H4 (cell line): Measurements from ENCODE around the gene GJD3. TPM values are rescaled to one million over a fixed set of nuclear protein-coding genes. Genes with fewer than 3 reads are reported as not detected.
A peak's percentile ranks its signal among the peaks of the same experiment; 100 is the strongest.

ENCODE experiments used
- DNase-seq: peaks from one replicate; pipeline ENCODE4 v3.0.0-alpha.2; 2015; ENCODE audit warnings: low spot score
- total RNA-seq: library from RNA; depleted of rRNA; stranded (reverse); fragments of >200 nt; shearing (Covaris generic); gene quantifications from 2 replicates; pipeline ENCODE4 v1.2.3, GENCODE V29; 2014

GJD3 gene
- total RNA-seq, 1 experiment from 2014 or later = not detected

GRCh38 chr17:40323391-40324381 is 40.9 kb downstream of the GJD3 start:
- no peak for DNase-seq

- DNase-seq = peak; percentile 90
Measured at GRCh38 chr17:40322358-40323315, 41.9 kb downstream of the GJD3 start.

GRCh38 chr17:40321961-40322357 is 42.6 kb downstream of the GJD3 start:
- no peak for DNase-seq

GRCh38 chr17:40321524-40321929 is 43.0 kb downstream of the GJD3 start:
- DNase-seq = no peak

- peak; percentile 58 for DNase-seq
Measured at GRCh38 chr17:40320756-40321523, 43.6 kb downstream of the GJD3 start.

- DNase-seq = peak; percentile 23
Measured at GRCh38 chr17:40319651-40320540, 44.6 kb downstream of the GJD3 start.

- no peak for DNase-seq
Measured at GRCh38 chr17:40318830-40319391, 45.6 kb downstream of the GJD3 start.

- DNase-seq = peak; percentile 93
Measured at GRCh38 chr17:40317880-40318829, 46.4 kb downstream of the GJD3 start.

- peak; percentile 69 for DNase-seq
Measured at GRCh38 chr17:40317345-40317873, 47.1 kb downstream of the GJD3 start.

- DNase-seq = peak; percentile 76
Measured at GRCh38 chr17:40316571-40317344, 47.8 kb downstream of the GJD3 start.

GRCh38 chr17:40315678-40316570 is 48.6 kb downstream of the GJD3 start:
- peak; percentile 20 for DNase-seq

- DNase-seq = no peak
Measured at GRCh38 chr17:40315206-40315605, 49.3 kb downstream of the GJD3 start.

GRCh38 chr17:40314584-40314956 is 50.0 kb downstream of the GJD3 start:
- peak; percentile 98 for DNase-seq

GRCh38 chr17:40313668-40314583 is 50.6 kb downstream of the GJD3 start:
- DNase-seq = peak; percentile 58
